Measurements from ENCODE around the gene JADE3. TPM values are rescaled to one million over a fixed set of nuclear protein-coding genes. Genes with fewer than 3 reads are reported as not detected.
"Not testable (repeated sequence)": the region's sequence is repeated elsewhere in the genome, so short reads cannot be mapped to it uniquely, and the experiment has no call there.

JADE3 gene
- total RNA-seq, 2 experiments from 2014 or later, result 0.88 to 1.8 TPM

- CTCF ChIA-PET, result no interaction called here
- POLR2A ChIA-PET, result no interaction called here
Measured at GRCh38 chrX:46927718-46928117, 15.5 kb downstream of the JADE3 start.

GRCh38 chrX:46929439-46930261 is 17.4 kb downstream of the JADE3 start:
- ChIA-PET CTCF (no interaction called here), POLR2A (no interaction called here)

DNA sequence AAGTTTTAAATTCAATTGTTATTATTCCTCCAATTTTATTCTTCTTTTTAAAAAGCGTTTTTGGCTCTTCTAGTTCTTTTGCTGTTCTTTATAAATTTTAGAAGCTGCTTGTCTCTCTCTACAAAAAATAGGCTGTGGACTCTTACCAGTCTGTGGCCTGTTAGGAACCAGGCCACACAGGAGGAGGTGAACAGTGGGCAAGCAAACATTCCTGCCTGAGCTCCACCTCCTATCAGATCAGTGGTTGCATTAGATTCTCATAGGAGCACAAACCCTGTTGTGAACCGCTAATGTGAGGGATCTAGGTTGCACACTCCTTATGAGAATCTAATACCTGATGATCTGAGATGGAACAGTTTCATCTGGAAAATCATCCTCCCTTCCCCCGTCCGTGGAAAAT is 23.1 kb downstream of the JADE3 start:
- POLR2A ChIA-PET, result no interaction called here
- CTCF ChIA-PET, result no interaction called here

DNA sequence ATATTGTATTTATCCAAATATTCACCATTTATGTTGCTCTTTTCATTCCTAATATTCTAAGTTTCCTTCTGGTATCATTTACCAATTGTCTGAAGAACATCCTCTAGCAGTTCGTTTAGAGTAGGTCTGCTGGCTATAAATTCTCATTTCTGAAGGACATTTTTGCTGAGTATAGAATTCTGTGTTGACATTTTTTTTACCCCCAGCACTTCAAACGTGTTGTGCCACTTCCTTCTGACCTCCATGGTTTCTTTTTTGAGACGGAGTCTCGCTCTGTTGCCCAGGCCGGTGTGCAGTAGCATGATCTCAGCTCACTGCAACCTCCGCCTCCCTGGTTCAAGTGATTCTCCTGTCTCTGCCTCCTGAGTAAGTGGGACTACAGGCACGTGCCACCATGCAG is 26.4 kb downstream of the JADE3 start:
- POLR2A ChIA-PET, result no interaction called here
- CTCF ChIA-PET, result no interaction called here

DNA sequence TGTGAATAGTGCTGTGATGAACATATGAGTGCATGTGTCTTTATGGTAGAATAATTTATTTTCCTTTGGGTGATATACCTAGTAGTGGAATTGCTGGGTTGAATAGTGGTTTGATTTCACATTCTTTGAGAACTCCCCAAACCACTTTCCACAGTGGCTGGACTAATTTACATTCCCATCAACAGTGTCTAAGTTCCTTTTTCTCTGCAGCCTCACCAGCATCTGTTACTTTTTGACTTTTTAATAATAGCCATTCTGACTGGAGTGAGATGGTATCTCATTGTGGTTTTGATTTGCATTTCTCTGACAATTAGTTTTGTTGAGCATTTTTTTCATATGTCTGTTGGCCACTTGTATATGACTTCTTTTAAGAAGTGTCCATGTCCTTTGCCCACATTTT is 29.1 kb downstream of the JADE3 start:
- CTCF ChIA-PET, result no interaction called here
- POLR2A ChIA-PET, result no interaction called here

- ChIA-PET POLR2A (no interaction called here), CTCF (no interaction called here)
Measured at GRCh38 chrX:46953137-46953527, 40.9 kb downstream of the JADE3 start.

DNA sequence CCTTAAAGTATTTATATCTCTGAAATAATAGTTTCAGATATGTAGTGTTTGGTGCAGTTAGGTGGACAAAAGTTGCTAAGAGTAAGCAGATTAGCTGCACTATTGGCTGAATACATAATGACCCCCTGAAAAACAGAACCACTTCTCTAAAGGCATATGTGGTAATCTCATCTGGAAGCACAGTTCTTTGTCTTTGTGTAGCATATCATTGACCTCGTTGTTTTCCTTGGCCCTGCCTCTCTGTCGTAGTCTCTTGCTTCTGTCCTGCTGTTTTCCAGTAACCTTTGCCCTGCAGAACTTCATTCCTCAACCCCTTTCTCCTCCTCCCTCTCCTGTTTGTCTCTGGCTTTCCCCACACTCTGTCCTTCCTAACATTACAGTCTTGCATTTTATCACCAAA is 41.4 kb downstream of the JADE3 start:
- POLR2A ChIA-PET, result no interaction called here
- CTCF ChIA-PET, result no interaction called here

GRCh38 chrX:46954716-46955115 is 42.5 kb downstream of the JADE3 start:
- CTCF ChIA-PET, result no interaction called here
- POLR2A ChIA-PET, result no interaction called here

DNA sequence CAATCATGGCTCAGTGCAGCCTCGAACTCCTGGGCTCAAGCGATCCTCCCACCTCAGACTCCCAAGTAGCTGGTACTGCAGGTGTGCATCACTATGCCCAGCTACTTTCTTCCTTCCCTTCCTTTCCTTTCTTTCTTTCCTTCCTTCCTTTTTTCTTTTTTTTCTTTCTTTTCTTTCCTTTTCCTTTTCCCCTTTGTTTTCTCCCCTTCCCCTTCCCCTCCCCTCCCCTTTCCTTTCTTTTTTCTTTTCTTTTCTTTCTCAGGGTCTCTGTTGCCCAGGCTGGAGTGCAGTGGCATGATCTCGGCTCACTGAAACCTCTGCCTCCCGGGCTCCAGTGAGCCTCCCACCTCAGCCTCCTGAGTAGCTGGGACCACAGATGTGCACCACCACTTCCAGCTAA is 44.4 kb downstream of the JADE3 start:
- CTCF ChIA-PET, result interaction anchor here (0.6 kb wide), 1 partner anchor 23 kb away, joined by 3 read pairs; no protein-coding TSS in a partner anchor
- POLR2A ChIA-PET, result not testable (repeated sequence)

GRCh38 chrX:46957297-46957696 is 45.1 kb downstream of the JADE3 start:
- CTCF ChIA-PET, result no interaction called here

GRCh38 chrX:46959101-46959500 is 46.9 kb downstream of the JADE3 start:
- POLR2A ChIA-PET, result no interaction called here
- CTCF ChIA-PET, result no interaction called here

More at GRCh38 chrX:46957297-46957696, 45.1 kb downstream of the JADE3 start:
- POLR2A ChIA-PET, result no interaction called here

DNA sequence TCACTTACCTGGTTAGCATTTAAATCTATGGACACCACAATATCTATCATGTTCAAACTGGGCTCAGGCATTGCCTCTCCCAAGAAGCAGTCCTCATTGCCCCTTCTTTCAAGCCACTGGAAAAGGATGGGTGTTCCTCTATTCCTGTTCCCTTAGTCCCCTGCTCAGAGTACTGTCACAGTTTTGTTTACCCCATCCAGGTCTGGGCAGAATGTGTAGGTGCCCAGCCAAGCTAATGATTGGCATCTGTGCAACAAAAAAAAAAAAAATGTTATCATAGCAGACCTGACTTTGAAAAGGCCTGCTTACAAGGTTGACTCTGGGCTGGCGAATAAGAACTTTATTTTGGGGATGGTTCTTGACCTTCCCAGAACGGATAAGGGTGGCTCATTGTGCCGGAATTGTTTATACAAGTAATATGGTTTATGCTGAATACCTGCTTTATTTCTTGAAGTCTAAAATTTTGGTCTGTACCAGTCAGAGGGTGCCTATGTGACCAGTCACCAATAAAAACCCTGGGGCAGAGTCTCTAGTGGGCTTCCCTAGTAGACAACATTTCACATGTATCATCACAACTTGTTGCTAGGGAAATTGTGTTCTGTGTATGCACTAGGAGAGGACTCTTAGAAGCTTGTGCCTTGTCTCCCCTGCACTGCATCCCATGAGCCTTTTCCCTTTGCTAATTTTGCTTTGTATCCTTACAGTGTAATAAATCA is 47.9 kb downstream of the JADE3 start:
- POLR2A ChIA-PET, result no interaction called here
- CTCF ChIA-PET, result no interaction called here

- ChIA-PET CTCF (no interaction called here), POLR2A (no interaction called here)
Measured at GRCh38 chrX:46961097-46961496, 48.9 kb downstream of the JADE3 start.

- POLR2A ChIA-PET, result no interaction called here
- CTCF ChIA-PET, result no interaction called here
Measured at GRCh38 chrX:46961574-46962283, 49.5 kb downstream of the JADE3 start.

- ChIA-PET POLR2A (no interaction called here), CTCF (no interaction called here)
Measured at GRCh38 chrX:46965125-46965758, 53.0 kb downstream of the JADE3 start.

DNA sequence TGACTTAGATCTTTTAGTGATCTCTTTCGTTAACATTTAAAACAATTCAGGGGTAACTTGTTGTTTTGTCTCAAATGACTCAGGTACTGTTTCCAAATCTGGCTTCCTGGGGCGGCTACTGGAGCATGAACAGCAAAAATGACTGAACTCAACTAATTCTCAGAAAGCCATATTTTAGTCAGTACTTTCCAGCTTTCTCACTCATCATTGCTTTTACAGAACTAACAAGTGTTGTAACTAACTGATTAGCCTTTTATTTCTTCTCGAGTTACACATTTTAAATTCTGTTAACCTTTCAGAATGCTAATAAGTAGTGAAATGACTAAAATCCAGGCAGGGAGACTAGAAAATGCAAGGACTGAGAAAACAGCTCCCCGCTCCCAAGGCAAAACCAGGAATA is 55.3 kb downstream of the JADE3 start:
- POLR2A ChIA-PET, result no interaction called here
- CTCF ChIA-PET, result no interaction called here

- POLR2A ChIA-PET, result not testable (repeated sequence)
- CTCF ChIA-PET, result interaction anchor here (1.8 kb wide), 1 partner anchor 64 kb away, joined by 4 read pairs; no protein-coding TSS in a partner anchor
Measured at GRCh38 chrX:46977046-46977445, 64.8 kb downstream of the JADE3 start.

- ChIA-PET POLR2A (no interaction called here), CTCF (interaction anchor here (0.7 kb wide), 2 partner anchors 76 to 182 kb away, joined by 3 read pairs; no protein-coding TSS in a partner anchor)
Measured at GRCh38 chrX:46978341-46979291, 66.4 kb downstream of the JADE3 start.

- POLR2A ChIA-PET, result no interaction called here
- CTCF ChIA-PET, result no interaction called here
Measured at GRCh38 chrX:46984705-46985104, 72.5 kb downstream of the JADE3 start.
